HG03196 (cell line): Measurements from ENCODE around the gene BEND7.
"Not testable (repeated sequence)": the region's sequence is repeated elsewhere in the genome, so short reads cannot be mapped to it uniquely, and the experiment has no call there.

Experiments
- ATAC-seq: cut with Tn5 transposase; IDR thresholded peaks from one replicate; pipeline ENCODE4 v1.9.1; 2021; ENCODE audit not compliant: unreplicated experiment

The BEND7 gene

GRCh38 chr10:13528875-13529713 is at the start of gene BEND7:
TSS of gene BEND7 (minus strand) at chr10:13529014. CDS start at chr10:13528533, 481 bp downstream.
- no peak for ATAC-seq

- ATAC-seq = no peak
Measured at GRCh38 chr10:13573960-13574359, 45.1 kb upstream of the BEND7 start.

GRCh38 chr10:13571541-13571940 is 42.7 kb upstream of the BEND7 start:
- ATAC-seq = no peak

GRCh38 chr10:13567030-13567429 is 38.2 kb upstream of the BEND7 start:
- ATAC-seq = no peak

GRCh38 chr10:13564576-13564975 is 35.8 kb upstream of the BEND7 start:
- no peak for ATAC-seq

GRCh38 chr10:13563481-13564445 is 34.9 kb upstream of the BEND7 start:
- ATAC-seq = no peak

GRCh38 chr10:13560597-13560996 is 31.8 kb upstream of the BEND7 start:
- no peak for ATAC-seq

- no peak for ATAC-seq
Measured at GRCh38 chr10:13559124-13559700, 30.4 kb upstream of the BEND7 start.

- ATAC-seq = no peak
Measured at GRCh38 chr10:13555884-13556510, 27.2 kb upstream of the BEND7 start.

GRCh38 chr10:13550802-13551201 is 22.0 kb upstream of the BEND7 start:
- no peak for ATAC-seq

GRCh38 chr10:13542533-13542932 is 13.7 kb upstream of the BEND7 start:
- no peak for ATAC-seq

- ATAC-seq = not testable (repeated sequence)
Measured at GRCh38 chr10:13537985-13538384, 9.2 kb upstream of the BEND7 start.

GRCh38 chr10:13536674-13537366 is 8.0 kb upstream of the BEND7 start:
- ATAC-seq = no peak

GRCh38 chr10:13535346-13535745 is 6.5 kb upstream of the BEND7 start:
- ATAC-seq = no peak

GRCh38 chr10:13529714-13529973 is 830 bp upstream of the BEND7 start:
- no peak for ATAC-seq

GRCh38 chr10:13528123-13528874 is 515 bp downstream of the BEND7 start:
- ATAC-seq = no peak

- ATAC-seq = no peak
Measured at GRCh38 chr10:13527864-13528122, 1.0 kb downstream of the BEND7 start.

GRCh38 chr10:13526948-13527863 is 1.6 kb downstream of the BEND7 start:
- no peak for ATAC-seq

- no peak for ATAC-seq
Measured at GRCh38 chr10:13525663-13526062, 3.2 kb downstream of the BEND7 start.
